Liver (tissue), 9 donors: ENCODE measurements around the gene WEE1. TPM values are rescaled to one million over a fixed set of nuclear protein-coding genes. Genes with fewer than 3 reads are reported as not detected.

Experiments
- DNase-seq: peaks from one replicate; pipeline ENCODE4 v3.0.0-alpha.2; 2017; ENCODE audit warnings: low spot score
- H3K27ac ChIP-seq, 2 donors: one replicate each; pipeline ENCODE4 v1.7.0; 2013; ENCODE audit warnings: inconsistent platforms in 2 of 2, low read length in 2 of 2, control low read depth in 1 of 2, low read depth in 1 of 2, mild to moderate bottlenecking in 1 of 2
- H3K27me3 ChIP-seq, 4 donors: one replicate each; pipeline versions ENCODE4 v1.6.1 to v1.7.0; 2013; ENCODE audit warnings: low read length in 3 of 4, inconsistent platforms in 1 of 4, mild to moderate bottlenecking in 1 of 4, moderate library complexity in 1 of 4; ENCODE audit not compliant: control insufficient read depth in 4 of 4, insufficient read depth in 4 of 4
- H3K36me3 ChIP-seq, 4 donors: one replicate each; pipeline versions ENCODE4 v1.6.1 to v1.7.0; 2013; ENCODE audit warnings: low read length in 3 of 4, mild to moderate bottlenecking in 3 of 4, low read depth in 1 of 4, moderate library complexity in 1 of 4; ENCODE audit not compliant: control insufficient read depth in 4 of 4, insufficient read depth in 3 of 4
- H3K4me1 ChIP-seq, 4 donors: one replicate each; pipeline versions ENCODE4 v1.6.1 to v1.7.0; 2013; ENCODE audit warnings: low read length in 3 of 4, mild to moderate bottlenecking in 3 of 4, moderate library complexity in 1 of 4; ENCODE audit not compliant: control insufficient read depth in 4 of 4, insufficient read depth in 4 of 4
- H3K4me3 ChIP-seq, 3 donors: one replicate each; pipeline versions ENCODE4 v1.6.1 to v1.7.0; 2013; ENCODE audit warnings: low read length in 3 of 3, control low read depth in 1 of 3, low read depth in 1 of 3, mild to moderate bottlenecking in 1 of 3
- H3K9ac ChIP-seq, 2 donors: one replicate each; pipeline ENCODE4 v1.7.0; 2013; ENCODE audit warnings: low read length in 2 of 2, mild to moderate bottlenecking in 2 of 2, moderate library complexity in 2 of 2, control low read depth in 1 of 2, low read depth in 1 of 2
- H3K9me3 ChIP-seq, 4 donors: one replicate each; pipeline versions ENCODE4 v1.6.1 to v1.7.0; 2013; ENCODE audit warnings: low read length in 3 of 4; ENCODE audit not compliant: control insufficient read depth in 4 of 4
- EGR1 ChIP-seq, 2 donors: IDR thresholded peaks; 2 replicates each; pipeline ENCODE4 v1.6.1; 2016 to 2018; ENCODE audit warnings: antibody characterized with exemption in 2 of 2, low read depth in 2 of 2
- FOXA1 ChIP-seq: IDR thresholded peaks from 2 replicates; pipeline ENCODE4 v1.6.1; 2016; ENCODE audit warnings: antibody characterized with exemption
- FOXA2 ChIP-seq: IDR thresholded peaks from 2 replicates; pipeline ENCODE4 v1.6.1; 2016; ENCODE audit warnings: antibody characterized with exemption
- GABPA ChIP-seq, 2 donors: IDR thresholded peaks in 1 of 2; conservative IDR thresholded peaks in 1 of 2; 2 replicates each; pipeline ENCODE4 v1.6.1; 2016; ENCODE audit warnings: antibody characterized with exemption in 2 of 2, mild to moderate bottlenecking in 1 of 2, moderate library complexity in 1 of 2
- HNF4A ChIP-seq, 2 donors: conservative IDR thresholded peaks; 2 replicates each; pipeline ENCODE4 v1.6.1; 2016; ENCODE audit warnings: antibody characterized with exemption in 2 of 2, mild to moderate bottlenecking in 2 of 2
- HNF4G ChIP-seq: IDR thresholded peaks from 2 replicates; pipeline ENCODE4 v1.6.1; 2016; ENCODE audit warnings: antibody characterized with exemption
- NR2F2 ChIP-seq: IDR thresholded peaks from 2 replicates; pipeline ENCODE4 v1.6.1; 2016; ENCODE audit warnings: antibody characterized with exemption
- RXRA ChIP-seq, 2 donors: IDR thresholded peaks; 2 replicates each; pipeline ENCODE4 v1.6.1; 2017 to 2018; ENCODE audit warnings: antibody characterized with exemption in 2 of 2, mild to moderate bottlenecking in 1 of 2
- TAF1 ChIP-seq: conservative IDR thresholded peaks from 2 replicates; pipeline ENCODE4 v1.6.1; 2016; ENCODE audit warnings: antibody characterized with exemption, mild to moderate bottlenecking
- YY1 ChIP-seq: IDR thresholded peaks from 2 replicates; pipeline ENCODE4 v1.6.1; 2016; ENCODE audit warnings: antibody characterized with exemption, mild to moderate bottlenecking
- WGBS: extraction: QIAGEN DNeasy Blood & Tissue Kit; methylation state at CpG from one replicate; pipeline ENCODE4 v1.1.7; 2013; 5-methylcytosine and 5-hydroxymethylcytosine counted together
- polyA plus RNA-seq, 2 donors: library from polyadenylated mRNA; stranded (reverse) in 1 of 2; unstranded in 1 of 2; fragments of 200-250 nt in 1 of 2; fragments of >200 nt in 1 of 2; fragmentation: Nextera tagmentation in 1 of 2; extraction: Ambion mirVana in 1 of 2; gene quantifications; one replicate each; pipeline versions ENCODE4 v1.2.1 to v1.2.3, GENCODE V29; 2013 to 2015
- total RNA-seq, 2 donors: library from RNA; depleted of rRNA; stranded (reverse); fragments of >200 nt; gene quantifications; one replicate each; pipeline ENCODE4 v1.2.3, GENCODE V29; 2014
- TF ChIP-seq, protein P1 (sequence below): IDR thresholded peaks from 2 replicates; pipeline ENCODE4 v1.6.1; 2016; ENCODE audit warnings: antibody characterized with exemption
- TF ChIP-seq, protein P2 (sequence below): fragments of 150-350 bp; IDR thresholded peaks from 2 replicates; pipeline ENCODE4 v1.5.1; 2017; ENCODE audit warnings: improper control_type of control experiment, low read depth, low read length; ENCODE audit not compliant: missing input control
- TF ChIP-seq, protein P3 (sequence below): IDR thresholded peaks from 2 replicates; pipeline ENCODE4 v1.6.1; 2016; ENCODE audit warnings: antibody characterized with exemption
- donor health status: healthy.
- donor health status: healthy.
- donor health status: healthy.
- donor health status: healthy.
- donor health status: healthy.

The WEE1 gene
- total and polyA plus RNA-seq, 4 donors, result 3.5 to 39.6 (median 7.1) TPM

DNA sequence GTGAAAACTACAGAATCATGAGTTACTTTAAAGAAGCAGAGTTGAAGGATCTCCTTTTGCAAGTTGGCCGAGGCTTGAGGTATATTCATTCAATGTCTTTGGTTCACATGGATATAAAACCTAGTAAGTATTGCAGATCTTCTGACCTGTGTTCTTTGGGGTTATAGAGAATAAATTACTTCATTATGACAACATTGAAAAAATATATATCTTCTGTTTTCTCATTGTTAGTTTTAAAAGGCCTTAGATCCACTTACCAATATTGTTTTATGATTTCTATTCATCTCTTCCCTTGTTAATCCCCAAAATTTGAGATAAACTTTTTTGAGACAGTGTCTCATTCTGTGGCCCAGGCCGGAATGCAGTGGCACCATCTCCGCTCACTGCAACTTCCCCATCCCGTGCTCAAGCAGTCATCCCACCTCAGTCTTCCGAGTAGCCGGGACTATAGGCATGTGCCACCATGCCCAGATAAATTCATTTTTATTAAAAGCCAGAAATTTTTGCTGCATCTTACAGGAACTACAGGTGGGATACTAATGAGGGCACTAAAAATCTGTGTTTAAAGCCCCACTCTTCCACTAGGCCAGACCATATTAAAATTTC is 8.2 kb downstream of the WEE1 start:
- WGBS, result 97% methylated on average over 6 of the region's 6 CpGs
- no peak overlapping the region for H3K4me3 ChIP-seq
- H3K27me3 ChIP-seq, result no peaks in the 10 kb centered on the region
- H3K9me3 ChIP-seq, result no peaks in the 10 kb centered on the region
- H3K27ac ChIP-seq, result no peak overlapping the region
- H3K9ac ChIP-seq, result no peak overlapping the region
- TF ChIP-seq FOXA1 (no peak), EGR1 (IDR thresholded peaks at IDR 0.05; ENCODE audit: low read depth in 2 of 2) (no peak), HNF4G (no peak), HNF4A (conservative IDR thresholded peaks at IDR 0.05) (no peak), YY1 (no peak), TAF1 (no peak), RXRA (IDR thresholded peaks at IDR 0.05) (no peak), GABPA (IDR thresholded peaks at IDR 0.05 in 1 of 2, conservative IDR thresholded peaks at IDR 0.05 in 1 of 2) (no peak)
- TF ChIP-seq, protein P1, sequence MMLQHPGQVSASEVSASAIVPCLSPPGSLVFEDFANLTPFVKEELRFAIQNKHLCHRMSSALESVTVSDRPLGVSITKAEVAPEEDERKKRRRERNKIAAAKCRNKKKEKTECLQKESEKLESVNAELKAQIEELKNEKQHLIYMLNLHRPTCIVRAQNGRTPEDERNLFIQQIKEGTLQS, result no peak
- TF ChIP-seq, protein P2, sequence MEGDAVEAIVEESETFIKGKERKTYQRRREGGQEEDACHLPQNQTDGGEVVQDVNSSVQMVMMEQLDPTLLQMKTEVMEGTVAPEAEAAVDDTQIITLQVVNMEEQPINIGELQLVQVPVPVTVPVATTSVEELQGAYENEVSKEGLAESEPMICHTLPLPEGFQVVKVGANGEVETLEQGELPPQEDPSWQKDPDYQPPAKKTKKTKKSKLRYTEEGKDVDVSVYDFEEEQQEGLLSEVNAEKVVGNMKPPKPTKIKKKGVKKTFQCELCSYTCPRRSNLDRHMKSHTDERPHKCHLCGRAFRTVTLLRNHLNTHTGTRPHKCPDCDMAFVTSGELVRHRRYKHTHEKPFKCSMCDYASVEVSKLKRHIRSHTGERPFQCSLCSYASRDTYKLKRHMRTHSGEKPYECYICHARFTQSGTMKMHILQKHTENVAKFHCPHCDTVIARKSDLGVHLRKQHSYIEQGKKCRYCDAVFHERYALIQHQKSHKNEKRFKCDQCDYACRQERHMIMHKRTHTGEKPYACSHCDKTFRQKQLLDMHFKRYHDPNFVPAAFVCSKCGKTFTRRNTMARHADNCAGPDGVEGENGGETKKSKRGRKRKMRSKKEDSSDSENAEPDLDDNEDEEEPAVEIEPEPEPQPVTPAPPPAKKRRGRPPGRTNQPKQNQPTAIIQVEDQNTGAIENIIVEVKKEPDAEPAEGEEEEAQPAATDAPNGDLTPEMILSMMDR, result no peak
- TF ChIP-seq, protein P3, sequence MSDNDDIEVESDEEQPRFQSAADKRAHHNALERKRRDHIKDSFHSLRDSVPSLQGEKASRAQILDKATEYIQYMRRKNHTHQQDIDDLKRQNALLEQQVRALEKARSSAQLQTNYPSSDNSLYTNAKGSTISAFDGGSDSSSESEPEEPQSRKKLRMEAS, result no peak
- peaks cover 1 to 55% (median 26%) of the 10 kb centered on the region in 4 donors for H3K36me3 ChIP-seq
- DNase-seq, result no peak
- H3K4me1 ChIP-seq, result peaks cover 0 to 3% (median 1%) of the 10 kb centered on the region in 4 donors

DNA sequence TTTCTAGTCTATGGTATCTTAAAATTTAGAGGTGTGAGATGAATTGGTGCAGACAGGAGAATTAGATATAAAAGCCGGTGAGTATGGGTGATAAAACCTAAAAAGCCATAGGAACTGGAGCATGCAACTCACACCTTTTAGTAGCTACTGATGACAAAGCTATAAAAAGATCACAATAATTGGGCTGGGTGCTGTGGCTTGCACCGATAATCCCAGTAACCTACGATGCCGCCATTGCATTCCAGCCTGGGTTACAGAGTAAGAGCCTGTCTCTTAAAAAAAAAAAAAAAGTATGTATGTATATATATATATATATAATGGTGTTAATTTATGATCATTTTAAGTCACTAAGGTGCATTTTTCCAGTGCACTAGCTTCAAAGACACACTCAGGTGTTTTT is 17.2 kb downstream of the WEE1 start:
- no peaks in the 10 kb centered on the region for H3K9me3 ChIP-seq
- H3K27ac ChIP-seq, result no peak overlapping the region
- no peaks in the 10 kb centered on the region for H3K27me3 ChIP-seq
- H3K36me3 ChIP-seq, result peaks cover 3 to 29% (median 26%) of the 10 kb centered on the region in 4 donors
- 97% methylated on average over 4 of the region's 4 CpGs for WGBS
- H3K9ac ChIP-seq, result no peak overlapping the region
- H3K4me3 ChIP-seq, result no peak overlapping the region
- no peaks in the 10 kb centered on the region for H3K4me1 ChIP-seq
- no peak for DNase-seq
- TF ChIP-seq GABPA (IDR thresholded peaks at IDR 0.05 in 1 of 2, conservative IDR thresholded peaks at IDR 0.05 in 1 of 2) (no peak), HNF4G (no peak), HNF4A (conservative IDR thresholded peaks at IDR 0.05) (no peak), NR2F2 (no peak), FOXA2 (no peak), EGR1 (IDR thresholded peaks at IDR 0.05; ENCODE audit: low read depth in 2 of 2) (no peak), TAF1 (no peak)
- TF ChIP-seq, protein P2, result no peak
- TF ChIP-seq, protein P1, result no peak
